Tongue (tissue), 2 donors: Measurements from ENCODE around the gene PIP4K2A. TPM values are rescaled to one million over a fixed set of nuclear protein-coding genes. Genes with fewer than 3 reads are reported as not detected.

ENCODE experiments used
- DNase-seq: peaks from one replicate; pipeline ENCODE4 v3.0.0-alpha.2; 2015
- total RNA-seq: library from RNA; depleted of rRNA; stranded (reverse); fragments of >200 nt; gene quantifications from one replicate; pipeline ENCODE4 v1.2.3, GENCODE V29; 2014

Gene PIP4K2A
- total RNA-seq, 1 donor from 2014 or later: 19.8 TPM

GRCh38 chr10:22665329-22665728 is 49.0 kb downstream of the PIP4K2A start:
- no peak for DNase-seq

GRCh38 chr10:22662733-22663330 is 51.5 kb downstream of the PIP4K2A start:
- DNase-seq: no peak

DNA sequence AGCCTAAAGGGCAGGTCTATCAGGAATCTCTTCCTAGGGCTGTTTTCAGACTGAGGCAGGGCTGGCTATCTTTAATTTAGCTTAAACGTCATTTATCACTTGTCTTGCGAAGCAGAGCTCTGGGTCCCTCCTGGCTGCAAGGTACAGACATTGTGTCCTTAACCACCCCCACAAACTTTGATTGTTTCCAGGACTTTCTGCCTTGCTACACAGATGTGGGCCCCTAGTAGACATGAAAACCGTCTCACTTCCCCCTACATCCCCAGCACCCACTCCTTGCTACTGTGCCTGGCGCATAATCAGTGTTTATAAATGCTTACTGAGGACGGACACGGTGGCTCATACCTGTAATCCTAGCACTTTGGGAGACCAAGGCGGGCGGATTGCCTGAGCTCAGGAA is 54.5 kb downstream of the PIP4K2A start:
- no peak for DNase-seq

- no peak for DNase-seq
Observed at GRCh38 chr10:22658745-22659410, 55.5 kb downstream of the PIP4K2A start.

GRCh38 chr10:22657566-22658225 is 56.7 kb downstream of the PIP4K2A start:
- no peak for DNase-seq

DNA sequence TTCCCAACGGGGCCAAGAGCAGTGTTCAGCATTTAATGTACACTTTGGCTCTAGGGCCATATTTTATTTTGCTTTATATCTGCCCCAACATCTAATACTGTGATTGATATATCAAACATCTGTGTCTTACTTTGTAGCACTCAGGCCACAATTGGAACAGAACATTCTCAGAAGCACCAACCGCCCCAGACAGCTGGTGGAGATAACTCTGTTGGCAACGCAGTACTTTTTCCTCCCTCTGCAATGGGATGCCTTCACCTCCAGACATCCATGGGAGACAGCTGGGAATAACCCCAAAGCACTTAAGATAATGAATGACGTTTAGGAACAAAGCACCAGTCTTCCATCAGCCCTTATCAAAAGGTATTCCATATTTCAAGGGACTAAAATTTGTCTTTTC is 57.4 kb downstream of the PIP4K2A start:
- peak; percentile 67 for DNase-seq

DNA sequence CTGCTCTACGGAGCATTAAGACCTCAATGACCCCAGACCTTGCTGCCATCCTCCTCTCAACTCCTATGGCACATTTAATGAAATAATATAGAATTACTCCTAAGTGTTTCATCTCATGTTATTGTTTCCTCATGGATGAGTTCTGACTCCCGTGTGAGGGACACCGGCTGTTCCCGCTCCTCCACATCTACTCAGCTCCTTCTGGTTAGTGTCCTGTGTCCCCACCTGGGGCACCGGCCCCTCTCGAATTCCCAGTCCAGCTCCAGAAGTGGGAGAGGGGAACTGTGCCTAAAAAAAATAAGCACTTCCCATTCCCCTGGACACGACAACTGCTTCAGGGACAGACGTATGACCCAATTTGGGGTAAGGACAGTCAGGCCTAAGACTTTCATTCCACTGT is 58.3 kb downstream of the PIP4K2A start:
- no peak for DNase-seq

GRCh38 chr10:22655312-22655981 is 58.9 kb downstream of the PIP4K2A start:
- DNase-seq: no peak

GRCh38 chr10:22652988-22653481 is 61.3 kb downstream of the PIP4K2A start:
- DNase-seq: no peak

DNA sequence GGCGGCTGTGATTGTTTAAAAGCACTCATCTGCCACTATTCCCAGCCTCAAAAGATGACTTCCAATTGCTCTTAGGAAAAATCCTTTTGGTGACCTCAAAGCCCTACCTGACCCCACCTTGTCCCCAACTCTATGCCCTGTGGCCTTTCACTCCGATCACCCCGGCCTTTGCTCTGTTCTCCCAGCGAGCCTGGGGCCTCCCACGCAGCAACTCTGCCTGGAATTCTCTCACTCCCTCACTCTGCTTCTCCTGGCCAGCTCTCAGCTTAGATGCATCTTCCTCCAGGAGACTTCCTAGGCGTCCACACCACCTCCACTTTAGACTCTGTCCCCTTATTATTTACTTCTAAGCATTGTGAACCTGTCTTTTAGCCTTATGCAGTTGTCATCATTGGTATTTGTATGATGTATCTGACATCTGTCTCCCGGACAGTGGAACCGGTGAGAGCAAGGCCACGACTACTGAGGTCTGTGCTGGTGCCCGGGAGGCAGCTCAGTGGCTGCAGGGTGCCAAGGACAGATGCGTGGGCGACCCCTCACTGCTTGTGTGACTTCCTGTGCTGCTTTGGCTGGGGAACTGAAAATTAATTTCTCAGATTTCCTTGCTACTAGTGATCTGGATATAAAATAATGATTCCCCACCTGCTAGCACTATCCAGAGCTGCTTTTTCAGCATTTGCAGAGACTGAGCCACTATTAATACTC is 63.0 kb downstream of the PIP4K2A start:
- no peak for DNase-seq

- no peak for DNase-seq
Observed at GRCh38 chr10:22649994-22650393, 64.4 kb downstream of the PIP4K2A start.

DNA sequence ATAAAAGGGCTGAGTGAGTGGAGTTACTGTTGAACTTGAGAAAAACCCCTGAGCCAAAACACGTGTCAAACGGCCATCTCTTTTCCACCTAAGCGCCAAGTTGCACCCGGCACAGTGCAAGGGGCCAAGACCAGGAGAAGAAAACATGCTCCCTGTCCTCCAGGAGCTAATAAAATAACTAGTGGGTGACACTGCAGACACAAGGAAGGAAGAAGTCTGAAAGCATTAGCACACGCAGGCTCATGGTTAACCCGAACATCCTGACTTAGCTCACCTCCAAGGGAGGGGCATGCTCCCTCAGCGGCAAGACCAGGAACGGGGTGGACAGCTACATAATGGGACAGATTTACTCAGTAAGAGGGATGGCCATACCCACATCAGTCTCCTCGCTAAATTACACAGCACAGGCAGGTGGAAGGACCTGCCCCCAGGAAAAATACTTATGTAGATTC is 65.0 kb downstream of the PIP4K2A start:
- no peak for DNase-seq

DNA sequence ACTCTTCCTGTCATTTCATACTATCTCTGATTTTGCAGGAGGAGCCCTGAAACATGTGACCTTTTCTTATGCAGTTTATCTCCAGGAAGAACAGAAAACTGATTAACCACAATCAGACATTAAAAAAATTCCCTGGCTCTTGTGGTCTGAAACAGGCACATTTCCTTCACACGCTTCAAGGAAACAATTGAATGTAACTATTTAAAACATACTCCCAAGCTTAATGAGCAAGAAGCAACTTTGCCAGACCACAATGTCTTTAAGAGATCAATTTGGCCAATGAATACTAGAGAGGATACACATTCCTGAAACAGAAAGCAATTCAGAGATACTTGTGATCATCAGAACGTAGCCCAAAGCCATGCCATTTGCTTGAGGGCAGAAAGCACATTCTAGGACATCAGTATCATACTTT is 65.8 kb downstream of the PIP4K2A start:
- DNase-seq: no peak

GRCh38 chr10:22647244-22647643 is 67.1 kb downstream of the PIP4K2A start:
- DNase-seq: no peak

DNA sequence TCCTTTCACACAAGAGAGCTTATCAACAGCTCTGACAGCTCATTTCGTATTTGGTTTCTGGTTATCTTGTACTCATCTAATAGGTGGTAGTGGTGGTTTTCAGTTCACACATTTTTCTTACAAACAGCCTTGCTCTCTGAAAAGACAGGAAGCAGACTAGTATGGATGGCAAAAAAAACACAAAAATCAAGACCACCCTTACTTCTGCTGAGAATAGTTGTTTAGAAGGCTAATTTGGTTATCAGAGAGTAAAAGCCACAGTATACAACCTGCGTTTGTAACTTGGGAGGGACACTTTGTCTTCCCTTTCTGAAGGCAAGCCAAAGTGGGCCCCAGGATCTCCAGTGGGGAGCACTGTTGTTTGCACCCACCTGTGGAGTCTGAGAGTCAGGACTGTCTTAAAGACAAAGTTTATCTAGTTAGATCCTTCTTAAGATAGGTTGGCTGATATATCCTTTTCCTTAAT is 68.0 kb downstream of the PIP4K2A start:
- no peak for DNase-seq

GRCh38 chr10:22644222-22644621 is 70.2 kb downstream of the PIP4K2A start:
- no peak for DNase-seq

DNA sequence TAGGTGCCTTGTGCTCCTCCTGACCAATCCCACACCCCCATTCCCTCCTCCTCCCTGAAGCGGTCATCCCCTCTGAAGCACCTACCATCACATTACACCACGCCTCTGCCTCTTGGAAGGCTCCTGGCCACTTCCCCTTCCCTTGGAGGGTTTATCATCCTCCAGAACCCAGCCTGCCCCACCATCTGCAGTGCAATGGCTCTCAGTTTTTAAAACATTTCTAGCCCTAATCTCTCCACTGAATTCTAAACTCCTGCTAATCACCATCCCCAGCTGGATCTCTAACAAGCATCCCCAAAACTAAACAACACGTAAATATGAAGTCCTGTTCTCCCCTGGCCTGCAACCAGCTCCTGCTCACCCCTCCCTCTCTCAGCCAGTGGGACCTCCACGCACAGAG is 70.6 kb downstream of the PIP4K2A start:
- DNase-seq: no peak

- no peak for DNase-seq
Observed at GRCh38 chr10:22643116-22643515, 71.3 kb downstream of the PIP4K2A start.

- DNase-seq: no peak
Observed at GRCh38 chr10:22641743-22642142, 72.6 kb downstream of the PIP4K2A start.

DNA sequence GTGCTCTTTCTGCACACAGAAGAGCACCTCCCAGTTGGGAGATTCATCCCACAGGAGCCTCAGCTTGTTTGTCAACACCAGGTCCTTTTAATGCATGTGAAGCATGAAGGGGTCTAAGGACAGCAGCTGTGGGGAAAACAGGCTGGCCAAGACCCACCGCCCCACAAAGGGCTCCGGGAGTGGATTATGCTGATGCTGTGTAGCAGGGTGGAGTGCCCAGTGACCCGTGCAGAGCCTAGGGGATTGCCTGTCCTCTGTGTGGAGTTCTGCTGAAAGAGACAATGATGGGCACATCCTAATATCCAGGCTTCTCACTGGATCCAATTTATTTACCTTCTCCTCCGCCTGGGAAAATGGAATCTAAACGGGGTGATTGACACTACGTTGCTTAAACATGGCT is 74.0 kb downstream of the PIP4K2A start:
- no peak for DNase-seq

DNA sequence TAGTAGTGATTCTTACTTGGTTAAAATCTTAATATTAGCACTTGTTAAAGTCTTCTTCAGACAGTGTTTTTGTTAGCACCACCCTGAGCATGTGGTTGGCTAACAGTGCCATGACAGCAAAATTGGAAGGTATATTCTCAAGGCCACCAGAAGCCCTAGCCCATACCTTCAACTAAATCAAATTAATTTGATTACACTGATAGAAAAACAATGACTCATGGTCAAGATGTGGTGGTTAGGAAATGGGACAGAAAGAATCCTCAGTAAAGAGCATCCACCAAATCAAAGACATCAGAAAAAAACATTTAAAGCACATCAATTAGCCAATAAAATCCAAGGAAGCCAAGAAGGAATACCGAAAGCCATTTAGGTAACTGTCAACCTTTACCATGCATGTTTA is 75.5 kb downstream of the PIP4K2A start:
- no peak for DNase-seq

DNA sequence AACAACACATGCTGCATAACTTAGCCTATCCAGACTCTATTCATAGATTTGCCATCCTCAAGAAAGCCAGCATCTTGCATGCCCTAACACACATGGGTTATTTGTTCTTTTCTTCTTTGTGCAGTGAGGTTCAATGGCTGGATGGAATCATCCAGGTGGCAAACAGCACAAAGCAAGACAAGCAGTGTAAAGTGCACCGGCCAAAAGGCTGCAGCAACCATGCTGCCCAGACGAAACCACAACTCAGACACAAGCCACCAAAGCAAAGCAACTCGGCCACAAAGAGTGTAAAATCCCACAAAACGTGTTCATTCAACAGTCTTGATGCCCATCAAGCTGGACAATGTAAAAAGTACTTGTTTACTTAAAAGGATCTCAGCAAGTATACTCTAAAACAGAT is 76.9 kb downstream of the PIP4K2A start:
- DNase-seq: no peak
